ENCODE results near the gene FOXO1.

FOXO1 gene

GRCh38 chr13:40660692-40661091 is 5.7 kb downstream of the FOXO1 start:
- in situ Hi-C loops (cut with HindIII; ENCODE audit: low sequenced_read_pairs): no loop called here
- DNase-seq (ENCODE audit: low read depth): no peak
- TF ChIP-seq CTCF (IDR thresholded peaks at IDR 0.05; ENCODE audit: low read depth, low read length, missing control alignments): no peak
- no peak overlapping the region for H3K4me3 ChIP-seq (ENCODE audit: low read depth, low read length)

- DNase-seq (ENCODE audit: low read depth): no peak
- no peak for TF ChIP-seq CTCF (IDR thresholded peaks at IDR 0.05; ENCODE audit: low read depth, low read length, missing control alignments)
- in situ Hi-C loops (cut with HindIII; ENCODE audit: low sequenced_read_pairs): no loop called here
- H3K4me3 ChIP-seq (ENCODE audit: low read depth, low read length): no peak overlapping the region
Observed at GRCh38 chr13:40660141-40660664, 6.2 kb downstream of the FOXO1 start.

GRCh38 chr13:40657951-40658350 is 8.5 kb downstream of the FOXO1 start:
- no peak overlapping the region for H3K4me3 ChIP-seq (ENCODE audit: low read depth, low read length)
- in situ Hi-C loops (cut with HindIII; ENCODE audit: low sequenced_read_pairs): no loop called here
- DNase-seq (ENCODE audit: low read depth): no peak
- no peak for TF ChIP-seq CTCF (IDR thresholded peaks at IDR 0.05; ENCODE audit: low read depth, low read length, missing control alignments)

GRCh38 chr13:40657307-40657706 is 9.1 kb downstream of the FOXO1 start:
- in situ Hi-C loops (cut with HindIII; ENCODE audit: low sequenced_read_pairs): no loop called here
- no peak for DNase-seq (ENCODE audit: low read depth)
- H3K4me3 ChIP-seq (ENCODE audit: low read depth, low read length): no peak overlapping the region
- no peak for TF ChIP-seq CTCF (IDR thresholded peaks at IDR 0.05; ENCODE audit: low read depth, low read length, missing control alignments)

- in situ Hi-C loops (cut with HindIII; ENCODE audit: low sequenced_read_pairs): no loop called here
Observed at GRCh38 chr13:40656358-40656757, 10.1 kb downstream of the FOXO1 start.

GRCh38 chr13:40653527-40654318 is 12.7 kb downstream of the FOXO1 start:
- in situ Hi-C loops (cut with HindIII; ENCODE audit: low sequenced_read_pairs): no loop called here
- H3K4me3 ChIP-seq (ENCODE audit: low read depth, low read length): no peak overlapping the region
- DNase-seq (ENCODE audit: low read depth): no peak
- TF ChIP-seq CTCF (IDR thresholded peaks at IDR 0.05; ENCODE audit: low read depth, low read length, missing control alignments): no peak

More at GRCh38 chr13:40656358-40656757, 10.1 kb downstream of the FOXO1 start:
- no peak overlapping the region for H3K4me3 ChIP-seq (ENCODE audit: low read depth, low read length)
- no peak for DNase-seq (ENCODE audit: low read depth)
- no peak for TF ChIP-seq CTCF (IDR thresholded peaks at IDR 0.05; ENCODE audit: low read depth, low read length, missing control alignments)

Data from astrocyte of the cerebellum (primary cell).